Neural progenitor cell (in vitro differentiated cells): Measurements from ENCODE around the gene CENPO. TPM values are rescaled to one million over a fixed set of nuclear protein-coding genes. Genes with fewer than 3 reads are reported as not detected.

Experiments used
- DNase-seq: peaks from one replicate; pipeline ENCODE4 v3.0.0-alpha.2; 2016; ENCODE audit warnings: low spot score
- H2AFZ ChIP-seq: fragments of 200-600 bp; sonication (generic); replicated peaks from 2 replicates; pipeline ENCODE4 v1.6.1; 2016; ENCODE audit warnings: antibody characterized with exemption
- H3F3A ChIP-seq: fragments of 200-600 bp; sonication (generic); 2 replicates; pipeline ENCODE4 v1.6.1; 2016; ENCODE audit warnings: antibody characterized with exemption, low read depth
- H3K27ac ChIP-seq: fragments of 200-600 bp; sonication (generic); 2 replicates; pipeline ENCODE4 v1.5.1; 2016; ENCODE audit warnings: mild to moderate bottlenecking
- H3K27me3 ChIP-seq: fragments of 200-600 bp; sonication (generic); 2 replicates; pipeline ENCODE4 v1.6.1; 2016; ENCODE audit warnings: mild to moderate bottlenecking, moderate library complexity
- H3K36me3 ChIP-seq: fragments of 200-600 bp; sonication (generic); 2 replicates; pipeline ENCODE4 v1.5.1; 2016
- H3K4me1 ChIP-seq: fragments of 200-600 bp; sonication (generic); 2 replicates; pipeline ENCODE4 v1.6.1; 2016; ENCODE audit warnings: mixed run types
- H3K4me2 ChIP-seq: fragments of 200-600 bp; sonication (generic); 2 replicates; pipeline ENCODE4 v1.6.1; 2016
- H3K4me3 ChIP-seq: fragments of 200-600 bp; sonication (generic); 2 replicates; pipeline ENCODE4 v1.5.1; 2016
- H3K79me2 ChIP-seq: fragments of 200-600 bp; sonication (generic); 2 replicates; pipeline ENCODE4 v1.6.1; 2016; ENCODE audit warnings: low read depth
- H3K9ac ChIP-seq: fragments of 200-600 bp; sonication (generic); 2 replicates; pipeline ENCODE4 v1.6.1; 2016
- H3K9me3 ChIP-seq: fragments of 200-600 bp; sonication (generic); 2 replicates; pipeline ENCODE4 v1.5.1; 2016; ENCODE audit warnings: low read depth
- H4K20me1 ChIP-seq: fragments of 200-600 bp; sonication (generic); 2 replicates; pipeline ENCODE4 v1.6.1; 2016; ENCODE audit warnings: low read depth
- H3K27ac Mint-ChIP-seq: 3 replicates; pipeline ENCODE4 v1.8.0; 2021; ENCODE audit warnings: mixed read lengths
- H3K27me3 Mint-ChIP-seq: 2 replicates; pipeline ENCODE4 v1.8.0; 2022; ENCODE audit warnings: low read depth, mild to moderate bottlenecking, inconsistent platforms, moderate library complexity, mixed read lengths; ENCODE audit not compliant: insufficient read depth
- H3K36me3 Mint-ChIP-seq: 3 replicates; pipeline ENCODE4 v1.8.0; 2021; ENCODE audit warnings: mixed read lengths
- H3K4me1 Mint-ChIP-seq: 3 replicates; pipeline ENCODE4 v1.8.0; 2021; ENCODE audit warnings: mixed read lengths
- H3K4me3 Mint-ChIP-seq: 3 replicates; pipeline ENCODE4 v1.8.0; 2021; ENCODE audit warnings: mild to moderate bottlenecking, moderate library complexity, mixed read lengths
- H3K9me3 Mint-ChIP-seq: 3 replicates; pipeline ENCODE4 v1.8.0; 2020; ENCODE audit warnings: mixed read lengths
- EZH2 ChIP-seq: fragments of 200-600 bp; sonication (generic); IDR thresholded peaks from 2 replicates; pipeline ENCODE4 v1.6.1; 2017; ENCODE audit warnings: antibody characterized with exemption, mild to moderate bottlenecking, moderate library complexity
- EZH2phosphoT487 ChIP-seq: fragments of 200-600 bp; sonication (generic); IDR thresholded peaks from 2 replicates; pipeline ENCODE4 v1.6.1; 2017; ENCODE audit warnings: antibody characterized with exemption
- total RNA-seq: library from RNA; depleted of rRNA; stranded (reverse); fragments of >200 nt; gene quantifications from 2 replicates; pipeline ENCODE4 v1.2.3, GENCODE V29; 2015; ENCODE audit warnings: low replicate concordance
- TF ChIP-seq, protein P1 (sequence below): fragments of 200-600 bp; sonication (generic); IDR thresholded peaks from 2 replicates; pipeline ENCODE4 v1.5.1; 2017; ENCODE audit warnings: antibody characterized with exemption, mild to moderate bottlenecking

The CENPO gene
- total RNA-seq, 1 donor from 2014 or later = 50.6 TPM

GRCh38 chr2:24791452-24791851 lies 1.8 kb upstream of the CENPO start:
- Histone ChIP-seq H3F3A (peaks cover 27% of the 10 kb centered on the region), H3K79me2 (peaks cover 42% of the 10 kb centered on the region), H3K4me1 (peaks cover 26% of the 10 kb centered on the region), H3K4me2 (peak overlapping the region; percentile 82), H3K27me3 (no peaks in the 10 kb centered on the region), H3K9ac (no peak overlapping the region), H2AFZ (no peak overlapping the region), H3K4me3 (no peak overlapping the region), H3K9me3 (no peaks in the 10 kb centered on the region), H3K36me3 (peaks cover 11% of the 10 kb centered on the region), H3K27ac (no peak overlapping the region), H4K20me1 (no peaks in the 10 kb centered on the region)
- H3K27me3 Mint-ChIP-seq = peaks cover 4% of the 10 kb centered on the region
- peaks cover 34% of the 10 kb centered on the region for H3K4me1 Mint-ChIP-seq
- no peaks in the 10 kb centered on the region for H3K9me3 Mint-ChIP-seq
- H3K4me3 Mint-ChIP-seq = no peak overlapping the region
- DNase-seq = no peak
- no peak for TF ChIP-seq EZH2
- TF ChIP-seq, protein P1, sequence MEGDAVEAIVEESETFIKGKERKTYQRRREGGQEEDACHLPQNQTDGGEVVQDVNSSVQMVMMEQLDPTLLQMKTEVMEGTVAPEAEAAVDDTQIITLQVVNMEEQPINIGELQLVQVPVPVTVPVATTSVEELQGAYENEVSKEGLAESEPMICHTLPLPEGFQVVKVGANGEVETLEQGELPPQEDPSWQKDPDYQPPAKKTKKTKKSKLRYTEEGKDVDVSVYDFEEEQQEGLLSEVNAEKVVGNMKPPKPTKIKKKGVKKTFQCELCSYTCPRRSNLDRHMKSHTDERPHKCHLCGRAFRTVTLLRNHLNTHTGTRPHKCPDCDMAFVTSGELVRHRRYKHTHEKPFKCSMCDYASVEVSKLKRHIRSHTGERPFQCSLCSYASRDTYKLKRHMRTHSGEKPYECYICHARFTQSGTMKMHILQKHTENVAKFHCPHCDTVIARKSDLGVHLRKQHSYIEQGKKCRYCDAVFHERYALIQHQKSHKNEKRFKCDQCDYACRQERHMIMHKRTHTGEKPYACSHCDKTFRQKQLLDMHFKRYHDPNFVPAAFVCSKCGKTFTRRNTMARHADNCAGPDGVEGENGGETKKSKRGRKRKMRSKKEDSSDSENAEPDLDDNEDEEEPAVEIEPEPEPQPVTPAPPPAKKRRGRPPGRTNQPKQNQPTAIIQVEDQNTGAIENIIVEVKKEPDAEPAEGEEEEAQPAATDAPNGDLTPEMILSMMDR = no peak
- TF ChIP-seq EZH2phosphoT487 = no peak
- no peak overlapping the region for H3K27ac Mint-ChIP-seq
- peaks cover 3% of the 10 kb centered on the region for H3K36me3 Mint-ChIP-seq

- Histone ChIP-seq H3K4me1 (peaks cover 26% of the 10 kb centered on the region), H3K9me3 (no peaks in the 10 kb centered on the region), H3K27me3 (no peaks in the 10 kb centered on the region), H3K4me2 (peak overlapping the region; percentile 82), H3F3A (peaks cover 27% of the 10 kb centered on the region), H3K36me3 (peaks cover 14% of the 10 kb centered on the region), H4K20me1 (no peaks in the 10 kb centered on the region), H3K27ac (peak overlapping the region; percentile 92), H3K9ac (peak overlapping the region; percentile 73), H3K4me3 (peak overlapping the region; percentile 60), H2AFZ (peak overlapping the region; percentile 80), H3K79me2 (peaks cover 53% of the 10 kb centered on the region)
- Mint-ChIP-seq H3K4me3 (peak overlapping the region; percentile 98), H3K36me3 (peaks cover 14% of the 10 kb centered on the region), H3K4me1 (peaks cover 31% of the 10 kb centered on the region), H3K9me3 (peaks cover under 1% of the 10 kb centered on the region), H3K27me3 (peaks cover 3% of the 10 kb centered on the region), H3K27ac (peak overlapping the region; percentile 100)
- no peak for DNase-seq
- no peak for TF ChIP-seq EZH2phosphoT487
- TF ChIP-seq, protein P1 = no peak
- TF ChIP-seq EZH2 = no peak
Observed at GRCh38 chr2:24792542-24792873, 717 bp upstream of the CENPO start.

- Histone ChIP-seq H2AFZ (peak overlapping the region; percentile 80), H4K20me1 (no peaks in the 10 kb centered on the region), H3K9ac (peak overlapping the region; percentile 73), H3K4me3 (peak overlapping the region; percentile 60), H3K27ac (peak overlapping the region; percentile 92), H3K27me3 (no peaks in the 10 kb centered on the region), H3F3A (peaks cover 27% of the 10 kb centered on the region), H3K79me2 (peaks cover 67% of the 10 kb centered on the region), H3K36me3 (peaks cover 25% of the 10 kb centered on the region), H3K4me1 (peaks cover 26% of the 10 kb centered on the region), H3K4me2 (peak overlapping the region; percentile 82), H3K9me3 (no peaks in the 10 kb centered on the region)
- Mint-ChIP-seq H3K4me1 (peaks cover 28% of the 10 kb centered on the region), H3K9me3 (peaks cover 8% of the 10 kb centered on the region), H3K27ac (peak overlapping the region; percentile 100), H3K27me3 (peaks cover 2% of the 10 kb centered on the region), H3K36me3 (peaks cover 24% of the 10 kb centered on the region), H3K4me3 (peak overlapping the region; percentile 98)
- no peak for TF ChIP-seq EZH2phosphoT487
- TF ChIP-seq, protein P1 = no peak
- no peak for TF ChIP-seq EZH2
- peak; percentile 78 for DNase-seq
Observed at GRCh38 chr2:24793761-24794435, 673 bp downstream of the CENPO start.
